NCI-H460 (cell line): Measurements from ENCODE around the gene AFF3. TPM values are rescaled to one million over a fixed set of nuclear protein-coding genes. Genes with fewer than 3 reads are reported as not detected.
"Not testable (repeated sequence)": the region's sequence is repeated elsewhere in the genome, so short reads cannot be mapped to it uniquely, and the experiment has no call there.

ENCODE experiments used
- DNase-seq: peaks from one replicate; pipeline ENCODE4 v3.0.0-alpha.2; 2016; ENCODE audit warnings: low read depth; ENCODE audit errors: extremely low read depth
- total RNA-seq: library from RNA; depleted of rRNA; stranded (reverse); fragments of >200 nt; shearing (Covaris generic); gene quantifications from 2 replicates; pipeline ENCODE4 v1.2.3, GENCODE V29; 2014

The AFF3 gene
- total RNA-seq, 1 experiment from 2014 or later = 1.1 TPM

DNA sequence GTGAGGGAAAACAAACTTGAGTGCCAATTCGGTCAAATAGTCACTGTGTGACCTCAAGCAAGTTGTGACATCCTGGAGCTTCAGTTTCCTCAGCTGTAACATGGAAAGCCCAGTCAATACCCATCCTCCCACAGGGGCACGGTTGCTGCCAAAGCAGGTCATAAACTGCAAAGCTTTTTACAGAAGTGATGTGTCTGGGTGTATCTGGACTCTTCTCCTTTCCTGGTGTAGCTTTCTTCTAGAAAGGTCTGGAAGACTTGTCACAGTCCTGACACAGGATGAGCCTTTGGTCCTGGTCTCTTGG lies 4.2 kb upstream of the AFF3 start:
- DNase-seq = no peak

DNA sequence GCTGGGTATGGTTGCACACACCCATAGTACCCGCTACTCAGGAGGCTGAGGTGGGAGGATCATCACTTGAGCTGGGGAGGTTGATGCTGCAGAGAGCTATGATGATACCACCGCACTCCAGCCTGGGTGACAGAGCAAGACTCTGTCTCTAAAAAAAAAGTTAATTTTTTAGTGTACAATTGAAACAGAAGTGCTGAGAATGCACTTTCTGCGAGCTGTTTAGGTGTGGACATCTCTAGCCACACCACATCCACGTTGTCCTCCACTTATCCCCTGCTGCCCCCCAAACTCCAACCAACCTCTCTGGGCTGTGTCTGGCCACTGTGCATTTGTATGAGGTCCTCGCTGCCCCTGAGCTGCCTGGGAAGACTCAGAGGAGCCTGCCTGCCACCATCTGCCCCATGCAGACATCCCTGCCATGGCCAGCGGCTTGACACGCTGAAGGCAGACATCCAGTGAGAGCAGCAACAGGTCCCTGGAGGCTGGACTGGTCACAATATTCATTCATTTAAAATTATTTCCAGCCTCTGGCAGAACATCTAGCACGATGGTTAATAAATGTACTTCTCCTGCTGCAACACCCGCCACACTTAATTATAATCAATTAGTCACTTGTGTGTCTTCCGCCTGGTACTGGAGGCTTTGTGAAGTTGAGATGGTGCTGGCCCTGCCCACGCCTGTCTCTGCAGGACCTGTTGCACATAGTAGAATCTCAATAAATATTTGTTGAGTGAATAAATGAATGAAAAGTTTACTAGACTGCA lies 3.7 kb upstream of the AFF3 start:
- DNase-seq = no peak

DNA sequence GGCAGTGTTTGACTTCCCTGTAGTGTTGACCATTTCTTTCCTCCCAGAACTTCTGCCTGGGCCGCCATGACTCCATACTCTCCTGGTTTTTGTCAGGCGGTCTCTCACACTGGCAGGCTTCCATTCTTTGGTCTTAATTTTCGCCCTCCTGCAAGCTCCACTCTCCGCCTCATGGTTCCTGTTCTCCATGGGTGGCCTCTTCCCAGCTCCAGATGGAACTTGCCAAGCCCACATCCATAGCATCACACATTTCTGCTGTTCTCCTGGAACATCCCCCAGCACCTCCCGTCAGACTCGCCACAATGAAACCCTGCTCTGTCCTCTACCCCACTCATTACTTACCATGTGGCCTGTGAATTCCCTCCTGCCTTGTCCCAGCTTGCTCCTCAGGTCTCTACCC lies 896 bp upstream of the AFF3 start:
- no peak for DNase-seq

DNA sequence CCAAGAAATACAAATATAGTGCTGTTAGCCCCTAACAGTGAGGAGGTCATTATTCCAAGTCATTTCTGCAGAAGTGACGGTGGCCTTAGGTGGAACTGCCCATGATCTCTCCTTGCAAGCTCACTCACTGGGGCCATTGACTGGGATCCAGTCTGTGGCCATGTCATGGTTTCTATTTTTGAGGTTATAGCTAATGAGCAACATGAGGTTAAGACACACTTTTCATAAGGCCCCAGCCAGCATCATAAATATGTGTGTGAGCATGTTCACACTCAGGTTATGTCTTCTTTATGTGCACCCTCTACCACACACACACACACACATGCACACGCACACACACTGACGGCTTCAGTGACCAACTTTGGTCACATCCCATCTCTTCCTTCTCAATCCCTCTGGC lies 484 bp downstream of the AFF3 start:
- no peak for DNase-seq

DNA sequence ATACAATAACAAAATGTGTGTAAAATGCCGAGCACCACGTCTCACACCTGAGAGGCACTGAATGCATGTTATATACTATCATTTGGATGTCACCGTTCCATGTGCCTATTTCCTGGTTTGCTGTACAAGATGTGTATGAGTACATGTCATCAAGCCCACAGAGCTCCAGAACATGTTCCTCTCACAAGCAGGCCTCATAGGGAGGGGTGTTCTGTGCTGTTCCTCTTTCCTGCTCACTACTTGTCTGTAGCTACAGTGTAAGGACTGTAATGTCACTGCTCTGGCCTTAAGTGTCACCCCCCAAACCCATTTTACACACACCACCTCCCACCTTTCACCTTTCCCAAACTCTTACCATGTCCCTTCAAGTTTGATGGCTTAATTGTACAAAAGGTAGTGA lies 1.8 kb downstream of the AFF3 start:
- DNase-seq = no peak

DNA sequence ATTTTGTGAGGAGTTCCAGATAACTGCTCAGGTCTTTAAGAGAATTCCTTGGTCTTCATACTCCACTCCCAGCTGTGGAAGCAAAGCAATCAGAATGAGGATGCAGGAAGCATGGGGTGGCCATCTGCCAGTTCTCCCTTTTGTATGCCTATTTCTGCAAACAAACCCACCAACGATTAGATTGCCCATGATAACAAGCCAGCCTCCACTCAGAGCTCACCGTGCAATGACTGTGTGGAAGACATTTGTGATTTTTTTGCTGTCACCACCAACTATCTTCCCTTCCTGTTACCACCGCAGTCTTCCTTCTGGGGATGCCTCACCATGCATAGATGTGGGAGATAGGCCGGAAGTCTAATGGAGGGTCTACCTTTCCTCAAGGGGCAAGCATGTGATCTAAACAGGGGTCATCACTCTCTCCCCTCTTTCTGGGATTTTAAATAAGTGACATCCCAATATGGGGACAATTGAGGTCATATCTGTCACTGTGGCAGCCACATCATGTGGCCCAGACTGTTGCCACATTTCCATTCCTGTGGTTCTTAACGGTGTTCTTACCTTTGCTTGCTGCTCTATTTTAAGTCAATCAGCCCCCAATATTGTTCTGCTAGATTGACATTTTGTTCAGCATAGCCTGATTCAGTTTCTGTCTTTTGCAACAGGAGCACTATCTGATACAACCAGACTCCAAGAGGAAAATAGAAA lies 4.4 kb downstream of the AFF3 start:
- DNase-seq = no peak

DNA sequence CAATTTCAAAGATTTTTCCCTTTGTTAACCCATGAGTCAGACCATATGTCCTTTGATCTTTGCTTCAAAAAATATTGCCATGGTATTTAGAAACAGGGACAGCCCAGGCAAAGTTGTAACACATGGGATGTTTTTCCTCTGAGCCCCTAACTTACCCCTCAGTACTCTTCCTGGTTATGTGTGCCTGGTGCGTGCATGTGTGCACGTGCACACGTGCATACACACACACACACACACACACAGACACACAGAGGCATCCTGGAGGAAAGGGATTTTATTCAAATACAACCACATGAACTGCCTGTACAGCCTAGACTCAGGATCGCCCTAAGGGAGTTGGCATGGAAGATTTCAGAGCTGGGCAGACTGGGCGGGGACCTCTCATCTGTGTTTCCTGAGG lies 5.1 kb downstream of the AFF3 start:
- no peak for DNase-seq

DNA sequence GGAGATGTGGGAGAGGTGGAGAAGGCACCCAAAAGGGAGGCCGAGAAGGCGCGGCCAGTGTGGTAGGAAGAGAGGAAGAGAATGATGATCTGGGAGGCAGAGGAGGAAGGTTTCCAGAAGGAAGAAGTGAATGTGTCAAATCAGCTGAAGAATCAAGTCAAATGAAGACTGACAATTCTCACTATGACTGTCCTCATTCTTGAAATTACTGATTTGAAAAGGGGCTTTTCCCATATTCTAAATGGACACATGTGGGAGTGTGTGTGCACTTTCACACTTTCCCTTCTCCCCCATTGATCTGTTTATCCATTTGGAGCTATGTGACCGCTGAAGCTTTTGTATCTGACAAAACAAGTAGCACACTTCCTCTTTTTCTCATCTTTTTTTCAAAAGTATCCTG lies 6.1 kb downstream of the AFF3 start:
- no peak for DNase-seq

DNA sequence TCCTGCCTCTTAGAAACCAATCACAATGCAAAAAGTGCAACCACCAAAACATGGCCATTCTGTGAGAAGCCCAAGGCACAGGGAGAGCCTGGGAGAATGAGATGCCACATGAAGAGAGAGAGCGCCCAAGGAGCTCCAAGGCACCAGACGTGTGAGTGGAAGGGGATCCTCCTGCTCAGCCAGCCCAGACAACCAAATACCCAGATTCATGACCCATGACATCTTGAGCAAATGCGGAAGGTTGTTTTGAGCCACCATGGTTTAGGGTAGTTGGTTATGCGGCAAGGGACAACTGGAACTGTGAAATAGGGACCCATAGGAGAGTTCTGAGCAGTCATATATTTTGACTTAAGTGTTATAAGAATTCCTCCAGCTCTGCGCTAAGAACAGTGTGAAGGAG lies 7.0 kb downstream of the AFF3 start:
- no peak for DNase-seq

DNA sequence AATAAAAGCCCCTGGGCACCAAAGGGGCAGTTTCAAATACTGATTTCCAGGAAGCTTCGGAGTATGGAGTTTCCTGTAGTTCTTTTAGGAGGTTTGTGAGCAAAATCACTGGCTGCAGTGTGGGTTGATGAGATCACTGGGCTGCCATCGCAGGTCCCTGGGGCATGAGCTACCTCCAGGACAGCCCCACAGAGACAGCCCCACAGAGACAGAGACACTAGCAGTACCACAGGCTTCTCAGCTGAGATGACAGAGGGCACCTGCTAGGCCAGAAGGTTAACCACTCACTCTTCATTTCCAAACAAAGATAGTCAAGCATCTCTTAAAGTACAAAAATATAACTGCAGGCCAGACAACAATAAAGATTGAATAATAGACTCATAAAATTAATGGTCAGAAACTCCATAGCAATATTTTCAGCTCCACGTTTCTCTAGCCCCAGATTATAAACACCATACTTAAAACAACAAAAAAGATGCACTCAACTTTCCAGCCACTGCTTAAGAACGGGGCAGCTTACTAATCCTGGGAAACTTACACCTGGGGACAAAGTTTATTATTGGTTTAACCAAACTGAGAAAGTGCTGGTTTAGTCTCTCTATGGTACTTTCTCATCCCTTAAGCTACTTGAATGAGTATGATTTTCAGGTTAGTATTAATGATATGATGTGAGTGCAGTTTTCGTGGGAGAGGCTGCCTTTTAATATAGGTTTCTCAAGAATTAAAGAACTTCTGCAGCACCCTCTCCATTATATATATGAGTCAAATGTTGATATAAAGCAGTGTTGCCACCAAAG lies 11.6 kb downstream of the AFF3 start:
- no peak for DNase-seq

DNA sequence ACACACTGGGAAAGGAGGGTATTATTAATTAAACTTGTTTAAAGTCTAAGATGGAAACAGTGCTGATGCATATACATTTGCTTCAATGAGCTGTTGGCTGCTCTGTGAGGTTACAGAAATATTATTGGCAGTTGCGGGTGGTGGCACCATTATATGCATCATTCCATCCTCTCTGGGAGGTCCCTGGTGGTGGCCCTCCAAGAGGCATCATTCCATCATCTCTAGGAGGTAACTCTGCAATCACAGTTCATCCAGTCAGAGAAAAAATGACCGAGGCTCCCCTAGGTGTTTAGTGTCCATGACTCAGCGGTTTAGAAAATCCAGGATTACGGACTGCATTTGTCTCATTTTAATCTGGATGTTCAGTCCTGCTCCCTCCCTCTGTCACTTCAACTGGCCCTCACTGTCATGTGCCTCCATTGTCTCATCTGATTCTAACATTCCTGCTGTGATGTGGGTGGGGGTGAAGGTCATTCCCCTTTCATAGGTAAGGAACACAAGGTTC lies 15.4 kb downstream of the AFF3 start:
- no peak for DNase-seq

DNA sequence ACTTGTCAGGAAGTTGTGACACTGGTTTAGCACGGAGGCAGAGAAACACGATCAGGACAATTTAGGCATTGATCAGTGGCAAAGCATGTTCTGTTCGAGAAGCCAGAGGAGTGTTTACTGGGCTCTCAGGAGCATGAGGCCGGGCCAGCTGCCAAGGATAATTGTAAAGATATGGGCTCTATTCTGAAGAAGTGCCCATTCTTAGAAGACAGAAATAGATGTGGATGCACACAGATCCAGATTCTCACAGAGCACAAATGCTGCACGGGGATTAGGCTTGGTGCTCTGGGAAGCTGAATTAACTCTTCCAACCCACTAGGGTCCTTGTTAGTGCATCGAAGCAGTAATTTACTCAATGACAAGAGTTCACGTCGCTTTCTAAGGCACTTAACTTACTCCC lies 16.2 kb downstream of the AFF3 start:
- DNase-seq = no peak

DNA sequence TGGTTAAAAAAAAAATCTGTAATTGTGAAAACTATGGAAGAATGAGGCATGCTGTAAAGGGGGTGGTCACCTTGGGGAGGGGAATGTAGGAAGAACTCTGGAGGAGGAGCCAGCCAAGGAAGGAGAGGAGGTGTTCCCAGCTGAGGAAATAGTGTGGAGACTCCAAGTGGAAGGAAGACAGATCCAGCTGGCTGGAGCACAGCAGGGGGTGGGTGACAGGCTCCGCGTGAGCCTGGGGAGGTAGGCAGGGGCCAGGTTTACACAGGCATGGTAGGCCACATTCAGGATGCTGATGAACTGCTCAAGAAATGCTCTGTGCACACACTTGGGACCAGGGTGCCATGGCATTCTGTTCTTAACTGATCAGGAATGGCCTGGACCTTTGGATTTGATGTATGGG lies 16.8 kb downstream of the AFF3 start:
- no peak for DNase-seq

DNA sequence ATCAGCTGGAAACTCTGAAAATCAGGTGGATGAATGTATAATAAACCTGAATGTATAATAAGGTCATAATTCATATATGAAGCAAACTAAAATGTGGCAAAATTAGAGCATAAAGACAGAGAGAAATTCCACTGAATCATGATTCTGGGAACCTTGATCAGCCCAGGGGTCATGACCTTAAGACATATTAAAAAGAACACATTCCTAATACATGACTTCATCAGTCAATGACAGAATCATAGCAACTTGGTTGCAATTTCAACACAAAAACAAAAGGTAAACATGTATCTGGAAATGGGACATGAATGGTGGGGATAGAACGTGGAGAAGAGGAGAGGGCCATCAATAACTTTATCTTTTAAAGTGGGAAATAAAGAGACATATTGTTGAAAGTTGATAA lies 17.6 kb downstream of the AFF3 start:
- DNase-seq = no peak

DNA sequence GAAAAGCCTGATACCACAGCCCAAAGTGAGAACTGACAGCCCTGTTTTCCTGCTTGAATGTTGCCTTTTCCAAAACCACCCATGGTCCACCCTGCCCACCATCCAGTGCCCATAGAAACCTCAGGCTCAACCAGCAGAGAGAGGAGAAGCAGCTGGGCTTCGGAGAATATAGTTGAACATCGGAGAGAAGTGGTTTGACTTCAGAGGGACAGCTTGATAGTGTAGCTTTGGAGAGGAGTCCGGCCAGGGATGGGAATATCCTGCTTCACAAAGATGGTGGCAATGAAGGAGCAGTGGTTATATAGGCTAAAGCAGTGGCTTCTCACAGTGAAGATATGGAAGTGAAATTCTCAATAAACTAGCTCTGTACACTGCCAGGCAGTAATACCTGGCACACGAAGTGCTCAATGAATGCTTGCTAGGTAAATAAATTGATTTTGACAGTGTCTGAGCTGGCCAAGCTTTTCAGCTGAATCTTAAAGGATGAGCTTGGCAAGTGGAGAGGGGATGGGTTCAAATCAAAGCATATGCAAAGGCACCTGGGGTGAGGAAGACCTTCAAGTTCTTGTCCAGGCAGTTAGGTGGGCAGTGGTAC lies 21.2 kb downstream of the AFF3 start:
- no peak for DNase-seq

DNA sequence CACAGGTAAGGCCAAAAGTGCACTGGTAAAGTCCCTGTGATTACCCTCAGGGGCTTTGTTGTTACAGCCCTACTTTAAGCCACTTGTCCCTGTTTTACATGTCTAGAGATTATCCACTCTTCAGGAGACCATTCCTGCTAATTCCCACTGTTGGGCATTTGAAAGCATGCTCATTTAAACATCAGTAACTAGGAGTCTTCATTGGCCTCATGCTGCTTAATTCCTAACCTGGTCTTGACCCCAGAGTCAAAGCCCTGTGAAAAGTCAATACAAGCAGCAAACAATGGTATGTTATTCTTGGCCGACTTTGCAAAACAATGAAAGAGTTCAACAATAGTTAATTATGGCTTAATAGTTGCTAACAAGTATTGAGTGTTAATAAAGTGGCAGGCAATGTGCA lies 23.2 kb downstream of the AFF3 start:
- DNase-seq = no peak

DNA sequence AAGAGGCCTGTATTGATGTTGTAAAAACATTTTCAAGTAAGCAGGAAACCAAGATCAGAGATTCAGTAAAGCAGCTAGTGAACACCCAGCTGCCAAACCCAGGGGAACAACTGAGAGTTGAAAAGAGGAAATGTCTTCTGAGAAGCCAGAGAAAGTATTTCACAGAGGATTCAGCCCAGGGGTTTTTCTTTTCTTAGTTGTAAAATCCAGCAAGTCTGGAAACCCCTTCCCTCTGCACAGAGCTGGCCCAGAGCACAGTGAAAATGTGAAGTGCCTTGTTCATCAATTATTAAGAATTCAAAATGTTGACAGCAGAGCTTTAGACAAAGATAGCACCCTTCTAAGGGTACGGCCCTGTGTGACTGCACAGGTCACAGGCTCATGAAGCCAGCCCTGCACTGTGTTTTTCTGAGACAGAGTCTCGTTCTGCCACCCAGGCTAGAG lies 28.4 kb downstream of the AFF3 start:
- no peak for DNase-seq

DNA sequence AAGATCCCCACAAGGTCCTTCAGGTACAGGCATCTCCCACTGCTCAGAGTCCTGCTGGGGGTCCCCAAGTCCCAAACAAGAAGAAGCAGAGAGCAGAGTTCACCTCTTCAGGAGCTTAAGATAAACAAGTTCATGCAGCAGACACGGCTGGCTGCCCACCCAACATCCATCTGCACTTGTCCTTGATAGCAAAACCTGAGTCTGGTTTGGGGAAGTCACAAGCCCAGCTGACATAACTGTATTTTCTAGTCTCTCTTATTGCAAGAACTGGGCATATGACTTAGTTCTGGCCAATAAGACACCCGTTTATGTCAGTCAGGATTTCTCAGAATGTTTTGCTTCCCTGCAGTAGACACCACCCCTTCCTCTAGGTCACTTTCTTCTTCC lies 31.8 kb downstream of the AFF3 start:
- no peak for DNase-seq

DNA sequence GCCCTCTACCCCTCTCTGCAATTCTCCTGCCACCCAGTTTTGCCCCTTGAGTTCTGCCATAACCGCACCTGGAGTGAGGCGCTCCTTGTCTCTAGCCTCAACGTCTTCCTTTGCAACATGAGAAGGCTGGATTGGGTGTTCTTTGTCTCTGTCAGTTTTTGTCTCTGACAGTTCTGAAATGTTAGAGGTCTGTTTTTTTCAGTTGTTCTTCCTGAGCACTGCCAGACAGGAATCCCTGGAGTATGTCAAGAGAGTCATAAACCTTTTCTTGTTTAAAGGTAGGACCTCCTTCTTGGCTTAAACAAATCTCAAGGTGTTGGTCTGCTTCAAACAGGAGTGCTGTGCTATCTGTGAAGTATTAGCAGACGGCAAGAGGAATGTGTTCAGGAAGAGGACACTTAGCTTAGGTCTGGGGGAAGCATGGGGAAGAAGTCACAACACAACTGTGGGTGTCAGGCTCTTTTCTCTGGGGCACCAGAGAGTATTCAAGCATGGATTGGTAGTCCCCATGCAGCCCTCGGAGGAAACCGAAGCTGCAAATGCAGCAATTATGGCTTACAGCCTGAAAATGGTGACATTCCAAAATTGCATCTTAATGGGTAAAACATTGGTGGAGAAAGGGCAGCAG lies 32.3 kb downstream of the AFF3 start:
- DNase-seq = no peak

DNA sequence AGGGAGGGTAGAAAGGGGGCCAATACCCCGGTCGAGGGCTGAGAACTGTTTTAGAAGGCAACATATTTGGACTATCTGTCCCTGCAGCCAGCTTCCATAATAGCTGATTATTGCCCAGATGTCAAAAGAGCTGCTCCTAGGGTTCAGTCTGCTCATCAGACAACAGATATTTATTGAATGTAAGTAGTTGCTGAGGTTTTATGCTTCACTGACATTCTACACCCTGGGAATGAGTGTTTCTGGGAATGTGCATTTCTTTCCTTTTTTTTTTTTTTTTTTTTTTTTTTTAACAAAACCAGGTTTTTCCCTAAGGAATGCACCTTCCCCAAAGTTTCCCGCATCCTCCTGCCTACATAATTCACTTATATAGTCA lies 33.8 kb downstream of the AFF3 start:
- not testable (repeated sequence) for DNase-seq
